ENCODE results near the gene P2RY2. TPM values are rescaled to one million over a fixed set of nuclear protein-coding genes. Genes with fewer than 3 reads are reported as not detected.

The P2RY2 gene
- polyA plus RNA-seq, 1 donor from 2014 or later = not detected

- Histone ChIP-seq H3K9ac (ENCODE audit: low read length) (no peak overlapping the region), H3K4me2 (ENCODE audit: low read length) (no peak overlapping the region), H3K79me2 (replicated peaks; ENCODE audit: insufficient read depth, low read length) (no peaks in the 10 kb centered on the region), H3K27ac (ENCODE audit: low read length) (no peak overlapping the region), H3K9me2 (ENCODE audit: insufficient read depth, low read length) (no peaks in the 10 kb centered on the region), H3K4me3 (ENCODE audit: low read length) (no peak overlapping the region), H3K27me3 (ENCODE audit: insufficient read depth, low read depth, low read length) (no peaks in the 10 kb centered on the region), H3K36me3 (ENCODE audit: insufficient read depth, low read length) (no peaks in the 10 kb centered on the region), H4K20me1 (ENCODE audit: insufficient read depth) (no peaks in the 10 kb centered on the region), H3F3A (ENCODE audit: insufficient read depth, low read length, poor library complexity, severe bottlenecking) (no peaks in the 10 kb centered on the region), H3K9me3 (ENCODE audit: low read length) (no peaks in the 10 kb centered on the region), H2AFZ (ENCODE audit: low read depth, low read length) (no peak overlapping the region)
- no peak for TF ChIP-seq SMC3 (conservative IDR thresholded peaks at IDR 0.05; ENCODE audit: poor library complexity)
- TF ChIP-seq, protein P1, sequence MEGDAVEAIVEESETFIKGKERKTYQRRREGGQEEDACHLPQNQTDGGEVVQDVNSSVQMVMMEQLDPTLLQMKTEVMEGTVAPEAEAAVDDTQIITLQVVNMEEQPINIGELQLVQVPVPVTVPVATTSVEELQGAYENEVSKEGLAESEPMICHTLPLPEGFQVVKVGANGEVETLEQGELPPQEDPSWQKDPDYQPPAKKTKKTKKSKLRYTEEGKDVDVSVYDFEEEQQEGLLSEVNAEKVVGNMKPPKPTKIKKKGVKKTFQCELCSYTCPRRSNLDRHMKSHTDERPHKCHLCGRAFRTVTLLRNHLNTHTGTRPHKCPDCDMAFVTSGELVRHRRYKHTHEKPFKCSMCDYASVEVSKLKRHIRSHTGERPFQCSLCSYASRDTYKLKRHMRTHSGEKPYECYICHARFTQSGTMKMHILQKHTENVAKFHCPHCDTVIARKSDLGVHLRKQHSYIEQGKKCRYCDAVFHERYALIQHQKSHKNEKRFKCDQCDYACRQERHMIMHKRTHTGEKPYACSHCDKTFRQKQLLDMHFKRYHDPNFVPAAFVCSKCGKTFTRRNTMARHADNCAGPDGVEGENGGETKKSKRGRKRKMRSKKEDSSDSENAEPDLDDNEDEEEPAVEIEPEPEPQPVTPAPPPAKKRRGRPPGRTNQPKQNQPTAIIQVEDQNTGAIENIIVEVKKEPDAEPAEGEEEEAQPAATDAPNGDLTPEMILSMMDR (IDR thresholded peaks at IDR 0.05; ENCODE audit: poor library complexity, severe bottlenecking) = no peak
Observed at GRCh38 chr11:73186294-73186850, 31.7 kb upstream of the P2RY2 start.

DNA sequence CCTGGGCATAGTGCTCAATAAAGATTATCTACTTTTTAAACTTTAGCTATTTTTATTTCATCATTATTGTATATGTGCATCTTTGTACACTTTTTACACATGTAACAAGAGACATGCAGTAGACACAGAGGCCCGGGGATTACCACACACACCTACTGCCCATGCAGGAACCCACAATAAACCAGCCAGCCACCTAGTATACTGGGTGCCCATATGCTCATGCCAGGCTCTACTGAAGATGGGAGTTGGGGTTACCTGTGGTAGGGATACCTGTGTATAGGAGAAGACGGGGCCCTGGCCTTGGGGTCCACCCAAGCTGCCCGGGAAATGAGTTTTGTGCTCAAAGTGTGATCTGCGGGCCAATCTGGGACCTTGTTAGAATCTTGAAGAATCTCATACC is 31.2 kb upstream of the P2RY2 start:
- Histone ChIP-seq H3K36me3 (ENCODE audit: insufficient read depth, low read length) (no peaks in the 10 kb centered on the region), H3K27me3 (ENCODE audit: insufficient read depth, low read depth, low read length) (no peaks in the 10 kb centered on the region), H3K4me3 (ENCODE audit: low read length) (no peak overlapping the region), H3K4me2 (ENCODE audit: low read length) (no peak overlapping the region), H3K9me3 (ENCODE audit: low read length) (no peaks in the 10 kb centered on the region), H4K20me1 (ENCODE audit: insufficient read depth) (no peaks in the 10 kb centered on the region), H3K9me2 (ENCODE audit: insufficient read depth, low read length) (no peaks in the 10 kb centered on the region), H3F3A (ENCODE audit: insufficient read depth, low read length, poor library complexity, severe bottlenecking) (no peaks in the 10 kb centered on the region), H3K27ac (ENCODE audit: low read length) (no peak overlapping the region), H3K79me2 (replicated peaks; ENCODE audit: insufficient read depth, low read length) (no peaks in the 10 kb centered on the region), H3K9ac (ENCODE audit: low read length) (no peak overlapping the region), H2AFZ (ENCODE audit: low read depth, low read length) (no peak overlapping the region)
- no peak for TF ChIP-seq REST (IDR thresholded peaks at IDR 0.05; ENCODE audit: borderline replicate concordance)
- TF ChIP-seq SMC3 (conservative IDR thresholded peaks at IDR 0.05; ENCODE audit: poor library complexity) = no peak
- TF ChIP-seq MXI1 (conservative IDR thresholded peaks at IDR 0.05; ENCODE audit: poor library complexity, severe bottlenecking) = no peak
- no peak for TF ChIP-seq RAD21 (conservative IDR thresholded peaks at IDR 0.05)
- no peak for TF ChIP-seq EP300 (conservative IDR thresholded peaks at IDR 0.05; ENCODE audit: poor library complexity, severe bottlenecking)
- TF ChIP-seq, protein P1 (IDR thresholded peaks at IDR 0.05; ENCODE audit: poor library complexity, severe bottlenecking) = no peak
- no peak for TF ChIP-seq EZH2 (IDR thresholded peaks at IDR 0.05; ENCODE audit: borderline replicate concordance, insufficient read depth, low read length, poor library complexity, severe bottlenecking)
- no peak for TF ChIP-seq TAF1 (IDR thresholded peaks at IDR 0.05; ENCODE audit: low read depth)
- TF ChIP-seq POLR2AphosphoS5 (IDR thresholded peaks at IDR 0.05) = no peak
